DND-41 (cell line): ENCODE results near the gene BBS9.

Source experiments
- ATAC-seq: fragments of 200-7000 bp; cut with Tn5 transposase; 3 replicates; pipeline ENCODE4 v1.9.1; 2021; ENCODE audit warnings: low read depth; ENCODE audit not compliant: insufficient read depth
- DNase-seq: peaks from one replicate; pipeline ENCODE4 v3.0.0-alpha.2; 2020
- H2AFZ ChIP-seq: 2 replicates; pipeline ENCODE4 v1.6.0; 2012; ENCODE audit warnings: low read depth, low read length
- H3K27ac ChIP-seq: 2 replicates; pipeline ENCODE4 v1.5.1; 2012; ENCODE audit warnings: low read length, inconsistent platforms
- H3K27me3 ChIP-seq: fragments of 200-600 bp; sonication (generic); 2 replicates; pipeline ENCODE4 v1.6.0; 2012; ENCODE audit warnings: low read length, mild to moderate bottlenecking, inconsistent platforms; ENCODE audit not compliant: insufficient read depth, poor library complexity
- H3K36me3 ChIP-seq: 2 replicates; pipeline ENCODE4 v1.5.1; 2012; ENCODE audit warnings: low read length, inconsistent platforms; ENCODE audit not compliant: insufficient read depth
- H3K4me1 ChIP-seq: 2 replicates; pipeline ENCODE4 v1.5.1; 2012; ENCODE audit warnings: mild to moderate bottlenecking, low read length; ENCODE audit not compliant: insufficient read depth
- H3K4me2 ChIP-seq: 2 replicates; pipeline ENCODE4 v1.6.0; 2012; ENCODE audit warnings: mild to moderate bottlenecking, moderate library complexity, low read length, inconsistent platforms; ENCODE audit not compliant: insufficient read depth
- H3K4me3 ChIP-seq, 2 experiments: fragments of 200-600 bp in 1 of 2; shearing (Covaris generic) in 1 of 2; 2 replicates each; pipeline ENCODE4 v1.5.1; 2012 to 2016; ENCODE audit warnings: inconsistent platforms in 2 of 2, low read length in 2 of 2, mild to moderate bottlenecking in 2 of 2, low read depth in 1 of 2, moderate library complexity in 1 of 2
- H3K79me2 ChIP-seq: 2 replicates; pipeline ENCODE4 v1.6.0; 2012; ENCODE audit warnings: low read length, inconsistent platforms; ENCODE audit not compliant: insufficient read depth
- H3K9ac ChIP-seq: 2 replicates; pipeline ENCODE4 v1.6.0; 2012; ENCODE audit warnings: low read depth, mild to moderate bottlenecking, inconsistent platforms, low read length, moderate library complexity
- H3K9me3 ChIP-seq: 2 replicates; pipeline ENCODE4 v1.5.1; 2012; ENCODE audit warnings: low read length, moderate library complexity, mild to moderate bottlenecking, inconsistent platforms; ENCODE audit not compliant: insufficient read depth, severe bottlenecking
- H4K20me1 ChIP-seq: 2 replicates; pipeline ENCODE4 v1.6.0; 2012; ENCODE audit warnings: low read length; ENCODE audit not compliant: insufficient read depth
- EZH2 ChIP-seq: IDR thresholded peaks from 3 replicates; pipeline ENCODE4 v1.6.1; 2012; ENCODE audit warnings: borderline replicate concordance, low read depth, mild to moderate bottlenecking, moderate library complexity, low read length, inconsistent platforms; ENCODE audit not compliant: severe bottlenecking
- TF ChIP-seq, protein P1 (sequence below): IDR thresholded peaks from 2 replicates; pipeline ENCODE4 v1.5.1; 2012; ENCODE audit warnings: borderline replicate concordance, low read length, moderate library complexity, mild to moderate bottlenecking; ENCODE audit not compliant: poor library complexity, severe bottlenecking; ENCODE audit errors: extremely low read depth

The BBS9 gene

DNA sequence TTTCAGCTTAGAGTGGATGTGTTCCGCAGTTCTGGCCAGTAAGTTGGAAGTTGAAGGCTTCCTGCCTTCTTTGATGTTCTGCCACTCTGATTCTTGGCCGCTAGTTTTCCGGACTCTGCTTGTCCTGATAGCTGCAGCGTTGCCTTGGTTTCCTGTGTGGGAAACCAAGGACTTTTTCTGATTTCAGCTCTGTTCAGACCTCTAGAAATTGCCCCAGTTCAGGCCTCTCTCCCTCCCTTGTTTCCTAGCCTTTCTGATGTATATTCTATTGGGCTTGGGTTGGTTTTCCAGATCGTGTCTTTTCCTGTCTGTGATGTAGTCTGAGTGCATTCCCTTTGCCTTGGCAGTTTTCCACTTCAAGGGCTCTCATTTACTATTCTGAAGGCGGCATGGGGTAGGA is 318.7 kb downstream of the BBS9 start:
- no peak for DNase-seq
- TF ChIP-seq, protein P1, sequence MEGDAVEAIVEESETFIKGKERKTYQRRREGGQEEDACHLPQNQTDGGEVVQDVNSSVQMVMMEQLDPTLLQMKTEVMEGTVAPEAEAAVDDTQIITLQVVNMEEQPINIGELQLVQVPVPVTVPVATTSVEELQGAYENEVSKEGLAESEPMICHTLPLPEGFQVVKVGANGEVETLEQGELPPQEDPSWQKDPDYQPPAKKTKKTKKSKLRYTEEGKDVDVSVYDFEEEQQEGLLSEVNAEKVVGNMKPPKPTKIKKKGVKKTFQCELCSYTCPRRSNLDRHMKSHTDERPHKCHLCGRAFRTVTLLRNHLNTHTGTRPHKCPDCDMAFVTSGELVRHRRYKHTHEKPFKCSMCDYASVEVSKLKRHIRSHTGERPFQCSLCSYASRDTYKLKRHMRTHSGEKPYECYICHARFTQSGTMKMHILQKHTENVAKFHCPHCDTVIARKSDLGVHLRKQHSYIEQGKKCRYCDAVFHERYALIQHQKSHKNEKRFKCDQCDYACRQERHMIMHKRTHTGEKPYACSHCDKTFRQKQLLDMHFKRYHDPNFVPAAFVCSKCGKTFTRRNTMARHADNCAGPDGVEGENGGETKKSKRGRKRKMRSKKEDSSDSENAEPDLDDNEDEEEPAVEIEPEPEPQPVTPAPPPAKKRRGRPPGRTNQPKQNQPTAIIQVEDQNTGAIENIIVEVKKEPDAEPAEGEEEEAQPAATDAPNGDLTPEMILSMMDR, result no peak
- no peak for TF ChIP-seq EZH2
- Histone ChIP-seq H3K27me3 (no peaks in the 10 kb centered on the region), H3K4me3 (no peak overlapping the region), H4K20me1 (no peaks in the 10 kb centered on the region), H3K4me2 (no peak overlapping the region), H3K36me3 (no peaks in the 10 kb centered on the region), H3K9me3 (no peaks in the 10 kb centered on the region), H3K27ac (no peak overlapping the region), H3K4me1 (no peaks in the 10 kb centered on the region), H3K79me2 (no peaks in the 10 kb centered on the region), H3K9ac (no peak overlapping the region), H2AFZ (no peak overlapping the region)
- no peak for ATAC-seq

DNA sequence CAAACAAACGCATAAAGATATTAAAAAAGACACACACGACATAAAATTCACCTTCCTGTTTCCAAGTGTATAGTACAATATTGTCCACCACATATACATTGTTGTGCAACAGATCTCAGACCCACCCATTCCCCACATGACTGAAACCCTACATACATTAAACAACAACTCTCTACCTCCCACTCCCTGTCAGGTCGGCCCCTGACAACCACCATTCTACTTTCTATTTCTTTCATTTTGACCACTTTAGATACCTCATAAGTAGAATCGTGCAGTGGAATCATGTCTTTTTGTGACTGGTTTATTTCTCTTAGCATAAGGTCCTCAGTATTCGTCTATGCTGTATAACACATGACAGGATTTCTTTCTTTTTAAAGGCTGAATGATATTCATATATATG is 320.5 kb downstream of the BBS9 start:
- H3K9me3 ChIP-seq, result no peaks in the 10 kb centered on the region
- DNase-seq, result no peak
- no peak for ATAC-seq

DNA sequence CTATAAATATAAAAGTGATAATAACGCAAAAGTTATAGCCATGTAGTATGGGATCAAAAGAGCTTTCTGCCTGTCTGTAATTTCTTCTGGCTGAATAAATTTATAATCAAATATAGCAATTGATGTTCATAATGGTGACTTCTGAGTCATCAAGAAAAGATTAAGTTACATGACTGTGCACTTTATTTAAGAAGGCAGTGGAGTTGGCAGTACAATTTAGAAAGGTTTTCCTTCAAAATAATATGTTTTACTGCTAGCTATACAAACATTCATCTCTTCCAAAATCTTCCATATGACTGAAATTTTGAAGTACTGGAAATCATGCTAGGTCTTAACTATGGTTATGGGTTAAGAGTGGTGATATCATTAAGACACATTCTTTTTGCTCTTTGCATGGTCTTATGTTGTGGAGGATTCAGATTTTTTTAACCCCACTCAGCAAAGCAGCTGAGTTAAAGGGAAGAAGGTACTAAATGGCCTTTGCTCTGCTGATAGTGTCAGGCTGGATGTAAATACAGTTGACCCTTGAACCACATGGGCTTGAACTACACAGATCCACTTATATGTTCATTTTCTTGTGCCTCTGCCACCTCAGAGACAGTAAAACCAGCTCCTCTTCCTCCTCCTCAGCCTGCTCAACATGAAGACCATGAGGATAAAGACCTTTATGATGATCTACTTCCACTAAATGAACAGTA is 323.6 kb downstream of the BBS9 start:
- Histone ChIP-seq H3K79me2 (no peaks in the 10 kb centered on the region), H4K20me1 (no peaks in the 10 kb centered on the region), H3K27ac (no peak overlapping the region), H3K36me3 (no peaks in the 10 kb centered on the region), H3K4me3 (no peak overlapping the region), H2AFZ (no peak overlapping the region), H3K9ac (no peak overlapping the region), H3K9me3 (no peaks in the 10 kb centered on the region), H3K27me3 (no peaks in the 10 kb centered on the region), H3K4me2 (no peak overlapping the region), H3K4me1 (no peaks in the 10 kb centered on the region)
- DNase-seq, result no peak
- TF ChIP-seq, protein P1, result no peak
- no peak for TF ChIP-seq EZH2
- ATAC-seq, result no peak

More for the DNA sequence above, 320.5 kb downstream of the BBS9 start:
- H2AFZ ChIP-seq, result no peak overlapping the region
- no peaks in the 10 kb centered on the region for H3K27me3 ChIP-seq
- H3K4me1 ChIP-seq, result no peaks in the 10 kb centered on the region
- no peaks in the 10 kb centered on the region for H3K79me2 ChIP-seq
- TF ChIP-seq, protein P1, result no peak
- TF ChIP-seq EZH2, result no peak
- H3K4me2 ChIP-seq, result no peak overlapping the region
- H3K4me3 ChIP-seq, result no peak overlapping the region
- H3K36me3 ChIP-seq, result no peaks in the 10 kb centered on the region
- H3K9ac ChIP-seq, result no peak overlapping the region
- H4K20me1 ChIP-seq, result no peaks in the 10 kb centered on the region
- no peak overlapping the region for H3K27ac ChIP-seq
